HL-60/S4 (cell line): Measurements from ENCODE around the gene NTNG2.

ENCODE experiments used
- in situ Hi-C: fragments of 300-500 bp; cut with MboI; formaldehyde crosslinking; loops from 2 replicates; pipeline ENCODE4 v1.14.3; 2022; ENCODE audit warnings: low sequenced_read_pairs

NTNG2 gene

GRCh38 chr9:132200706-132201105, 38.8 kb downstream of the NTNG2 start:
- in situ Hi-C loops: no loop called here

DNA sequence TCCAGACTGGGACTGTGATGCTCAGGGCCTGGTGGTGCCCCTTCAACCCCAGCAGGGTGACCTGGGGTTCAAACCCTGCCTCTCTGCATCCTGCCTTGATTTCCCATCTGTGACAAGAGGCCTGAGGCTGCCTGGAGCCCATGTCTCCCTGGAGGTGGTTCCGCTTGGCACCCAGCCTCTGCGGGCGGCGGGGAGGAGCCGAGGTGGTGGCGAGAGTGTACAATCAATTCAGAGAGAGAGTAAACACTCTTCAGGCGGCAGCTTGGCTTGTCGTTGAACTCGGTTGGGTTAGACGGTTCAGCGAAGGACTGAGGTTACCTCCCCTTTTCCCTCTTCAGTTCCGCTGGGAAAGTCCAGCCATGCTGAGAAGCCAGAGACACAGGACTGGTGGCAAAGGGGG, 39.3 kb downstream of the NTNG2 start:
- in situ Hi-C loops: no loop called here

DNA sequence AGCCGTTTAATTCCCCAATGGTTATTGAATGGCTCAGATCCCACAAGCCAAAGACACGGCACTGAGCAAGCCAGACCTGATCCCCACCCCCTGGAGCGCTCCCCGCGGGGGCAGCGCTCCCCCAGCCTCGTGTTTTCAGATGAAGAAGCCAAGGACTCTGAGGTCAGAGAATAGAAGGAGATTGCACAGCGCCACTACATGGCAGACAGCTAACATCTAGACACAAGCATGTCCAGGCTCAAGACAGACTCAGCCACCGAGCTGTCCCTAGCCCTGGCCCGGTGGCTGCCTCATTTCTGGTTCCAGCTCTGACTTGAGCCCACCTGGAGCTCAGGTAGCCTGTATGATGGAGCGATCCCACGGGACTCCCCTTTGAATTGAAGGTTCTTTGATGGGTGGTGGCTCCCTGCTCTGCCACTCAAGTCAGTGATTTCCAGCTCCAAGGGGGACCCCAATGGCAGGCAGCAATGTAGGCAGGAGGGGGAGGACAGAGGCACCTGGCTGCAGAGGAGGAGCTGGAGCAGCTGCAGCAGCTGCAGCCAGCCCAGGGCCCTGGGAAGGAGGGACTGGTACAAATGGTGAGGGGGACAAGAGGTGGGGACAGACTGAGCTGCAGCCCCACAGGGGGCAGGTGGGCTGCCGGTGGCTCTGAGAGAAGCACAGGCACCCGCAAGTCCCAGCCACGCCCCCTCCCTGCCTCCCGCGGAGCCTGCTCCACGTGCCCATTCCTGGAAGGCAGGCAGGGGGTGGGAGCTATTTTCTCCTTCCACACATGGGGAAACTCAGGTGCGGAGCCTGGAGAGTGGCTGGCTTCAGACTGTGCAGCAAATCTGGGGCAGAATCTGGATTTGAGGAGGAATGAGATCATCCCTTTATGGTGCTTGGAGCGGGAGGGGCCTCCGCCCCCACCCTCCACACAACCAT, 40.2 kb downstream of the NTNG2 start:
- in situ Hi-C loops: no loop called here

- in situ Hi-C loops: no loop called here
Measured at GRCh38 chr9:132204883-132205282, 43.0 kb downstream of the NTNG2 start.

DNA sequence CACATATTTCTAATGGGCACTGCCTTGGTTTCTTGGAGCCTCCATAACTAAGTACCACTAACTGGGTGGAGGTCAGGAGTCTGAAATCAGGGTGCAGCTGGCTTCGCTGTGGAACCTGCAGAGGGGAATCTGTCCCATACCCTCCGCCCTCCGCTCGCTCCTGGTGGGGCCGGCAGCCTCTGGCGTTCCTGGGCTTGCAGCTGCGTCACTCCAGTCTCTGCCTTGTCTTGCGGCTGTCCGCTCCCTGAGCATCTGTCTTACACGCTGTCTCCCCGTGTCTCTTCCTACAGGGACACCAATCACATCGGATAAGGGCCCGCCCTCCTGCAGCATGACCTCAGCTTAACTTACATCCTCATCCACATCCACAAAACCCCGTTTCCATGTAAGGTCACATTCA, 45.4 kb downstream of the NTNG2 start:
- in situ Hi-C loops: no loop called here

DNA sequence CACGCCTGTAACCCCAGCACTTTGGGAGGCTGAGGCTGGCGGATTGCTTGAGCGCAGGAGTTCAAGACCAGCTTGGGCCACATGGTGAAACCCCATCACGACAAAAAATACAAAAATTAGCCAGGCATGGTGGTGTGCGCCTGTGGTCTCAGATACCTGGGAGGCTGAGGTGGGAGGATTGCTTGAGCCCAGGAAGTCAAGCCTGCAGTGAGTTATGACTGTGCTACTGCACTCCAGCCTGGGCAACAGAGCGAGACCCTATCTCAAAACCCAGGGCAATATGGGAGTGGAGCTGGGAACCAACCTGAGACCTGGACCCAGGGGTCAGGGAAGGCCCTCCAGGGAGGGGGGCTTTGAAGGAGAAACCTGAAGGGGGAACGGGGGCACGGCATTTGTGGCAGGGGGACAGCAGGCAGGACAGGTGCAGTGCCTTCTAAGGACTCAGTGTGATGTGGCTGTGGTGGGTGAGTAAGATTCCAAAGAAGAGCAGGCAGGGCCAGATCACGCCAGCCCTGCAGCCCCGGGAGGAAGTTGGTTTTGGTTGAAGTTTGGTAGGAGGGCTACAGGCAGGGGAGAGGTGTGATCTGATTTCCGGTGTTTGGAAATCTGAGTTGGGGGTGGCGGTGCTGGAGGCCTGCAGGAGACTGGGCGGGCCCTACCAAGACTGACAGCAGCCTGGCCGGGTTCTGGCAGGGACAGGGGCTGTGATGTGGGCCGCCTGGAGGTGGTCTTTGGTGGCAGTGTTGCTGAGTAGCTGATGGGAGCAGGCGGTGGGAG, 46.2 kb downstream of the NTNG2 start:
- in situ Hi-C loops: no loop called here

DNA sequence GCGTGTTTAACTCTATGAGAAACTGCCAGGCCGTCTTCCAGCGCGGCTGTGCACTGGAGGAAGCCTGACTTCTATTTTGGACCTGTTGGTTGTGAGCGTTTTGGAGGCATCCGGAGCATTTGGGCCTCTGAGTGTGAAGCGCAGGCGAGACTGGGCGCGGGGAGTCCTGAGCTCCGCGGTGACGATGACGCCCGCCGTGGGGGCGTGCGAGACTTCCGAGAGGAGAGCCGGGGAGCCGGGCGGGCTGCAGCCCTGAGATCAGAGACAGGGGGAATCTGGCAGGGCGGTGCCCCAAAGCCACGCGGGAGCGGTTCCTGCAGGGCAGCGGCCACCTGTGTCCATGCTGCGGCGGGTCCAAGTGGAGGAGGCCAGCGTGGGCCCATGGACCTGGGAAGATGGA, 47.4 kb downstream of the NTNG2 start:
- in situ Hi-C loops: no loop called here

- in situ Hi-C loops: no loop called here
Measured at GRCh38 chr9:132210472-132211145, 48.8 kb downstream of the NTNG2 start.

- in situ Hi-C loops: no loop called here
Measured at GRCh38 chr9:132211570-132211969, 49.7 kb downstream of the NTNG2 start.

GRCh38 chr9:132214027-132214622, 52.3 kb downstream of the NTNG2 start:
- in situ Hi-C loops: no loop called here

DNA sequence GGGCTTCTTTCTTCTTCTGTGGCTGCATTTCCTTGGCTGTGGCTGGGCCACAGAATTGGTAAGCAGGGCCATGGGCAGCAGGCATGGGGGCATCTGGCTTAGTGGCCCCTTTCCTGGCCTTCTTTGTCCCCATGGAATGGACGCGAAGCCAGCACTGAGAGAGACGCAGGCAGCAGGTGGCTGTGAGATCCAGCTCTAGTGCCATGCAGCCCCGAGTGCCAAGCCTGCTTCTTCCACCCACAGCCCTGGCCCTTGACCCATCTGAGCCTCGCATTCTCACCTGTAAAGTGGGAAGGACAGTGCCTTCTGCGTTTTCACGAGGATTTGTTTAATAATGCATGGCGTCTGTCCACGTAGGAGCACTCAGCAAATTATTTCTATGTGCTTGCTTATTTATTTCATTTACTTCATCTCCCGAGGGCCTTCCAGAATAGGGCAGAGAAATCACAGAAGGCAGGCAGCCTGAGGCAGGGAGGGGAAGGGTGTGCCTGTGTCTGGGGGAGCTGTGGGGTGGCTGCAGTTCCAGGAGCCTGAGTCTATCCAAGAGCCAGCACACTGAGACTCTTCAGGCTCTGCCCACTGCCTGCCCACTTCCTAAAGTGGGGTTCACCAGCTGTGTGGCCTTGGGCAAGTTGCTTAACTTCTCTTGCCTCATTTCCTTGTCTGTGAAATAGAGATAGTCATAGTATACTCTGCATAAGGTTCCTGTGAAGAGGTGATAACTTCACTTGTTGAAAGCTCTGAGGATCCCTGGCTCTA, 55.2 kb downstream of the NTNG2 start:
- in situ Hi-C loops: no loop called here

DNA sequence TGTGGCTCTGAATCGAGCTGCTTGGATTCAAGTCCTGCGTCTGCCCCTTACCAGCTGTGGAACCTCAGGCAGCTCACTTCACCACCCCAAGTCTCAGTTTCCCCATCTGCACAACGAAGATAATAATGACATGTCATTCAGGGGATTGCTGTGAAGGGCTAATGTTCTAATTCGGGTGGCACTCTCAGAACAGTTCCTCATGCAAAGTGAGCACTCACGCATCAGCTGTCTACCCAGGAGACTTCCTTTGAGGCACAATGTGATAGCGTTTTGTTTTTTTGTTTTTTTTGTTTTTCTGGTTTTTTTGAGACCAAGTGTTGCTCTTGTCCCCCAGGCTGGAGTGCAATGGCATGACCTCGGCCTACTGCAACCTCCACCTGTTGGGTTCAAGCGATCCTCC, 56.4 kb downstream of the NTNG2 start:
- in situ Hi-C loops: no loop called here

GRCh38 chr9:132221941-132222340, 60.1 kb downstream of the NTNG2 start:
- in situ Hi-C loops: no loop called here

GRCh38 chr9:132224645-132225044, 62.8 kb downstream of the NTNG2 start:
- in situ Hi-C loops: no loop called here

DNA sequence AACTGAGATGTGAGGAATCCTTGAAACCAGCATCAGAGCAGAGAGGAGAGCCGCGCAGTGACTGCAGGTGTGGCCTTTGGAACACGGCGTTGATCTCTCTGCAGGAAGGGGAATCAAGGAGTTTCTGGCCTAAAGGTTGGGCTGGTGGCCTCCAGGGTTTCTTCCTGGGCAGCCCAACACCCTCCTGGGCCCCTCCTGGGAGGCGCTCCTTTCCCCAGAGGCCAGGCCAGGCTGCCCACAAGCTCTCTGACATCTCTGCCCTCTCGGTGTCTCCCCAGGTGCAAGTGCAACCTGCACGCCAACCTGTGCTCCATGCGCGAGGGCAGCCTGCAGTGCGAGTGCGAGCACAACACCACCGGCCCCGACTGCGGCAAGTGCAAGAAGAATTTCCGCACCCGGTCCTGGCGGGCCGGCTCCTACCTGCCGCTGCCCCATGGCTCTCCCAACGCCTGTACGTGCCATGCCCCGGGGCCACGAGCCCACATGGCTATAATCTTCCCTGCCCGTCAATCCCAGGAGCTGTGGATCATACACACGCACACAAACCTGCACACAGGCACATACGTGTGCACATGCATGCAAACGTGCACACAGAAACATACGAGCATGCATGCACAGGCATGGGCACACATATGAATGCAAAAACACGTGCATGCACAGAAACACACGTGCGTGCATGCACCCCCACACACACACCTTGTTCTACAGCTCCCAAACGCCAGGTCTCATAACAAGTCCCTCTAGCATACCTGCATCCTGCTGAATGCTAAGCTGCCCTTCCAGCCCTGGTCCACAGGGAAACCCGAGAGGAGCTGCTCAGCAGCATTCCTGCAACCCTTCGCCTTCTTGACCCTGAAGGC, 64.9 kb downstream of the NTNG2 start:
- in situ Hi-C loops: no loop called here

DNA sequence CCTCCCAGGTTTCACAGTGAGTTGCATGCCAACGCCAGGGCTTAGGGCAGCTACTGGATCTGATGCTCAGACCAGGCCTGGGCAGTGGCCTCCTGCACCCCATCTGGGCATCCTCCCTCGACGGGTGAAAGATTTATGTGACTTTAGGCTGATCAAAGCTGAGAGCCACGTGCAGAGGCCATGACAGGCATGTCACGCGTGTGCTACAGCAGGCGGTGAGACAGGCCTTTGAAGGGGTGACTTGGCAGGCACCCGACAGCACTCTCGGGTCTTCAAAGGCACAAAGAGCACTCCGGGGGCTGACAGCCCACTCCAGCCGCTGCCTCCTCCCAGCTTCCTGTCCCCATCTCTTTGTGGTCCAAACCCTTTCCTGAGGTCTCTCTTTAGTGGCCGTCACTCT, 66.2 kb downstream of the NTNG2 start:
- in situ Hi-C loops: no loop called here

DNA sequence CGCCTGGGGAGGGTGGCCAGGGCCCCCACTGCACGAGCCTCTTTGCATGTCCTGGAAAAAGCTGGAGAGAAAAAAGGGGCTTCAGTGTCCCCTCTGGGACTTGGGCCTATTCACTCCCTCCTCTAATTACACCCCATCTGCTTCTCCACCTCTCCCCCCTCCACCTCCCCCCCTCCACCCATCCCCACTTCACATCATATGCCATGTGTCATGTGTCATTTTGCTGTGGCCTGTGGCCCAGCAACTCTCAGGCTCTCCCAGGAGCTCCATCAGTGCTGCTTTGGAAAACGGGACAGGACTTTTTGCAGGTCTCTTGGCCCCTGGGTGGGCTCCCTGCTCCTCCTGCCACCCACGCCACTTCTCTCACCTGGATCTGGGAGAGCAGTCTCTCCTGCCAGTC, 68.7 kb downstream of the NTNG2 start:
- in situ Hi-C loops: no loop called here

- in situ Hi-C loops: no loop called here
Measured at GRCh38 chr9:132231019-132231701, 69.3 kb downstream of the NTNG2 start.

GRCh38 chr9:132232522-132232921, 70.7 kb downstream of the NTNG2 start:
- in situ Hi-C loops: no loop called here
